Measurements from ENCODE around the gene WDR37. TPM values are rescaled to one million over a fixed set of nuclear protein-coding genes. Genes with fewer than 3 reads are reported as not detected.

Gene WDR37
- total RNA-seq, 2 donors from 2014 or later: 23.8 to 31.3 TPM

DNA sequence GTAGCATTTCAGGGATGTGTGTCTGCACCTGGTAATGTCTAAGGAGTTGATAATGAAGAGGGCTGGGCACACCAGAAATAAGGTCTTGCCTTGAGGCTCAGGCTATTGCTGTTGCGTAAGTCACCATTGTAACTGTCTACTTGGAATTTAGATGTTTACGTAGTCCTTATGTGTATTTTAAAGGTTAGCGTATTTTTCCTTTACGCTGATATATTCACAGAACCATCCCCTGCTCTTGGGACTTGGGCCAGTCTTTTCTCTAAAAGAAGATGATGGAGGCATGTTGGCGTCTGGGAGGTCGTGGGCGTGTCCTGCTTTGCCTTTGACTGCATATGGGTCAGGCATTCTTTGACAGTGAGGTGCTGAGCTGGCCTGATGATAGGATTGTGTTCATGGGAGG, 14.7 kb downstream of the WDR37 start:
- H3K4me1 Mint-ChIP-seq: peaks cover 39% of the 10 kb centered on the region
- peak overlapping the region; percentile 3 for H3K27ac Mint-ChIP-seq
- no peaks in the 10 kb centered on the region for H3K27me3 Mint-ChIP-seq
- ATAC-seq (replicated peaks): no peak
- H3K4me3 Mint-ChIP-seq: no peak overlapping the region
- peaks cover 50% of the 10 kb centered on the region for H3K36me3 Mint-ChIP-seq (ENCODE audit: low read depth)
- no peaks in the 10 kb centered on the region for H3K9me3 Mint-ChIP-seq

DNA sequence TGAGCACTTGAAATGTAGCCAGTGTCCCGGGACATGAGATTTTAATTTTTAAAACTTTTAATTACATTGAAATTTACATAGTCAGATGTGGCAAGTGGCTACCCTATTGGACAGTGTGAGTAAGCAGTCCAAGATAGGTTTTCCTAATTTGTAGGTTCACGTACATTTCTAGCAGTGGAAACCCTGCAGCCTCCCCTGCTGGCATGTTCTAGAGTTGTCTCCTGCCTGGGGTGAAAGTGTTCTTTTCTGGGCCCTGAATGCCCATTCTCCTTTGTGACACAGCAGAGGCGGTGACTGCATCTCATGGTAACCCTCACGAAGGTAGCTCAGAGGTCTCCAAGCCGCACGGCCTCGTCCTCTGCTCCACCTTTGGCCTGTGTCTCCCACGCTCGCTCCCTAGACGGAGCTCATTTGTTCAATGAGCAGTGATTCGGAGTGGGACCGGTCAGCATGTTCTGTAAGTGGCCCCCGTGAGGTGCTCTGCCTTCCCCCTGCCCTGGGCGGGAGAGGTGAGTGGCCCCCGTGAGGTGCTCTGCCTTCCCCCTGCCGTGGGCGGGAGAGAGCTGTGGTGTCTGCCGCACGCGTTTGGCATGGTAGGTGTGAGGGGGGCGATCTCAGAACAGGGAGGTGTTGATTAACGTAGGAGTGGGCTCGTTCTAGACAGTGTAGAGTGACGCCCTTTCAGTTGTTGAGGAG, 18.0 kb downstream of the WDR37 start:
- no peaks in the 10 kb centered on the region for H3K27me3 Mint-ChIP-seq
- no peak overlapping the region for H3K4me3 Mint-ChIP-seq
- H3K27ac Mint-ChIP-seq: peak overlapping the region; percentile 80
- H3K4me1 Mint-ChIP-seq: peaks cover 19% of the 10 kb centered on the region
- no peaks in the 10 kb centered on the region for H3K9me3 Mint-ChIP-seq
- H3K36me3 Mint-ChIP-seq (ENCODE audit: low read depth): peaks cover 78% of the 10 kb centered on the region
- no peak for ATAC-seq (replicated peaks)

DNA sequence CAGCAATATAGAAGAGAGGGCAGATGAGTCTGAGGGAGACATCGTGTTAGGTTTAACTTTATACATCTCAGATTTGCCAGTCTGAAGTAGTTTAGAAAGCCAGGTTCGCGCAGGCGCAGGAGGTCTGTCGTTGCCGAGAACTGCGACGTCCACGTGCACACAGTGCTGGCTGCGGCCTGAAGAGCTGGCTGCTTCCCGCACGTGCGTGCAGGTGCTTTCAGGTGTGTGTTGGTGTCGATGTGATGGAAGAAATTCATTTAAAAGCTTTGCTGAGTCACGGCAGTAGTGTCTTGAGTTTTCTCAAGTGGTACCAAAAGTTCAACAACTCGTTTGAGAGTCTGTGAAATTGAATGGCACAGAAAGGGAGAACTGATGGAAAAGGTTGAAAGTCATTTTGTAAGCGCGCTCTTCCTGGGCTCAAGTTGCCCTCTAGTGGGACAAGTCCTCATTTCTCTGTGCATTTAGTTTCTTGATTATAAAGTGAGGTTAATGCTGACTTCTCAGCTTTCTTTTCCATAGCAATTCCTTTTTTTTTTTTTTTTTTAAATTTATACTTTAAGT, 18.6 kb downstream of the WDR37 start:
- H3K9me3 Mint-ChIP-seq: no peaks in the 10 kb centered on the region
- H3K27me3 Mint-ChIP-seq: no peaks in the 10 kb centered on the region
- H3K4me1 Mint-ChIP-seq: peaks cover 14% of the 10 kb centered on the region
- H3K27ac Mint-ChIP-seq: peak overlapping the region; percentile 80
- no peak for ATAC-seq (replicated peaks)
- no peak overlapping the region for H3K4me3 Mint-ChIP-seq
- peaks cover 85% of the 10 kb centered on the region for H3K36me3 Mint-ChIP-seq (ENCODE audit: low read depth)

DNA sequence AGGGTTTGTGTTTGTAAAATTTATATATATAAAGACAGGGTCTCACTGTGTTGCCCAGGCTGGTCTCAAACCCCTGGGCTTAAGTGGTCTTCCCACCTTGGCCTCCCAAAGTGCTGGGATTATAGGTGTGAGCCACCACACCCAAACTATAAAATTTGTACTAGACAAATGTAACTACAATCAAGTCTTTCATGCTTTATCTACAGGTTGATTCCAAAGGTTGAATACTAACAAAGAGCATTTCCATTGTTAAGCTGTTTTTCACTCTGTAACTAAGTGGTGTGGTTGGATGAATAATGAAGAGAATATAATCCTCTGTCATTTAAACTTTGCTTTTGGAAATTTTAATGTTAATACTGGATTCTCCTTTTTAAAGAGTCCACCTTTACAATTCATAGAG, 22.5 kb downstream of the WDR37 start:
- no peaks in the 10 kb centered on the region for H3K9me3 Mint-ChIP-seq
- no peak for ATAC-seq (replicated peaks)
- no peak overlapping the region for H3K27ac Mint-ChIP-seq
- no peak overlapping the region for H3K4me3 Mint-ChIP-seq
- H3K27me3 Mint-ChIP-seq: no peaks in the 10 kb centered on the region
- H3K36me3 Mint-ChIP-seq (ENCODE audit: low read depth): peaks cover 94% of the 10 kb centered on the region
- peaks cover 6% of the 10 kb centered on the region for H3K4me1 Mint-ChIP-seq

DNA sequence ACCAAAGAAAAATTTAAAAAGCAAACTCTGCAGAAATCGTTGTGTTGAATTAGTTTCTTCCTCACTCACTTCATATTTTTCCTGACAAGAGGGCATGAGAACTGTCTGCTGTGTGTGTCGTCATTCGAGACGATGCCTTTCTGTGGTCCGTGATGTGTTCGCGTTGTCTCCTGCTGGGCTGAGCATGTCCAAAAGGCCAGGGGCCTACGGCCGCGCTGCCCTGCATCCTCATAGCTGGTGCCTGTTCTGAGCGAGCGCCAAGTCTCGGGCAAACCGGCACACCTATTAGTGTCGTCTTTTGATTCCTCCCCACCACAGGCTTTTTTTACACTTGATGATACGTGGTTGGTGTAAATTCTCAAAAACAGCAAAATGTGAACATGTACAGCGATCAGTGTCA, 27.4 kb downstream of the WDR37 start:
- Mint-ChIP-seq H3K36me3 (ENCODE audit: low read depth) (peaks cover 100% of the 10 kb centered on the region), H3K4me3 (no peak overlapping the region), H3K9me3 (no peaks in the 10 kb centered on the region), H3K27me3 (no peaks in the 10 kb centered on the region), H3K4me1 (peaks cover 9% of the 10 kb centered on the region), H3K27ac (no peak overlapping the region)
- ATAC-seq (replicated peaks): no peak

DNA sequence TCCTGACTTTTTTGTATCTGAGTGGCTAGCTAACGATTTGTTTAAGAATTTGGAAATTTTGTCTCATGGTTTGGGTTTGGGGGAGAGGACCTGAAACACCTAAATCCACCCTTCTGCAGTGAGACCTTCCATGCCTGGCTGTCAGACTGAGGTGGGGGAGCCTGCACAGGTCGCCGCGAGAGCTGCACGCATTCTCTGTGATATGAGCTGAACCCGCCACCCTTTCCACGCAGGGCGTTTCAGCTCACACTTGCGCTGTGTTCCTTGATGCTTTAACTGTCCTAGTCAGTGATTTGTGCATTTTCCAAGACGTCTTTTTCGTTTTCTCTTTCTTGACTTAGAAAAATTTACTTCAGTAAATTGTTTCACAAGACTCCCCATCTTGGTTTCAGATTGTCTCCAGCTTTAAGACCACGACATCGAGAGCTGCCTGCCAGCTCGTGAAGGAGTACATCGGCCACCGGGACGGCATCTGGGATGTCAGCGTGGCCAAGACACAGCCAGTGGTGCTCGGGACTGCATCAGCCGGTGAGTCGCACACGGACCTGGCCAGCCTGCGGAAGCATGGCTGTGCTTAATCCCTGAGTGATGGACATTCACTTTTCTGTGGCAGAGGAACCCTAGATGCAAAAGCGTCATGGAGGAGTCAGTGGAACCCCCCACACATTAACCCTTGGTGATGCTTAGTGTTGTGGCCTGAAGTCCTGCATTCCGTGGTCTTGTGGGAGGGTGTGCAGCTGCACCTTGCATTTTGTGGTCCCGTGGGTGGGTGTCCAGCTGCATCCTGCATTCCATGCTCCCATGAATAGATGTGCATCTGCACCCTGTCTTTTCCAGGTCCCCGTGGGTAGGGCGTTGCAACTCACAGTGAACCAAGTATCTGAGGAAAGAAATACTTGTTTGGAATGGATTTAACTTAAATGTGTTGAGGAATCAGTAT, 28.1 kb downstream of the WDR37 start:
- Mint-ChIP-seq H3K9me3 (no peaks in the 10 kb centered on the region), H3K27me3 (no peaks in the 10 kb centered on the region), H3K36me3 (ENCODE audit: low read depth) (peaks cover 100% of the 10 kb centered on the region), H3K4me1 (peaks cover 9% of the 10 kb centered on the region), H3K4me3 (no peak overlapping the region), H3K27ac (no peak overlapping the region)
- ATAC-seq (replicated peaks): no peak

DNA sequence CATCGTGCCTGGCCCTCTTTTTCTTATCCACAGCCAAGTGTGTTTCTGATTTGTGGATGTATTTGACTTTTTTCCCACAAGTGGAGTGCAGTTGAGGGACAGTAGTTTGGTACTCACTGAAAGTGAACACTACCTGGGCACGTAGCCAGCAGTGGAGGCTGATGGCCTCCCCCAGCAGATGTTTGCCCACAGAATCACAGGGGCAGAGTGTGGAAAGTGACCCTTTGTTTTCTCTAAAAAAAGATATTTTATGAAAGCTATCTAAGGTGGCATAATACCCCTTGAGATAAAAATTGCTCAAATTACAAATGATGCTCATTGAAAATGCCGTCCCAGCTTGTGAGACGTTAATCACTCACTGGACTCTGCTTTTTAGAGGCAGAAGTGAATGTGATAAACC, 29.1 kb downstream of the WDR37 start:
- no peak for ATAC-seq (replicated peaks)
- Mint-ChIP-seq H3K27ac (no peak overlapping the region), H3K36me3 (ENCODE audit: low read depth) (peaks cover 100% of the 10 kb centered on the region)

DNA sequence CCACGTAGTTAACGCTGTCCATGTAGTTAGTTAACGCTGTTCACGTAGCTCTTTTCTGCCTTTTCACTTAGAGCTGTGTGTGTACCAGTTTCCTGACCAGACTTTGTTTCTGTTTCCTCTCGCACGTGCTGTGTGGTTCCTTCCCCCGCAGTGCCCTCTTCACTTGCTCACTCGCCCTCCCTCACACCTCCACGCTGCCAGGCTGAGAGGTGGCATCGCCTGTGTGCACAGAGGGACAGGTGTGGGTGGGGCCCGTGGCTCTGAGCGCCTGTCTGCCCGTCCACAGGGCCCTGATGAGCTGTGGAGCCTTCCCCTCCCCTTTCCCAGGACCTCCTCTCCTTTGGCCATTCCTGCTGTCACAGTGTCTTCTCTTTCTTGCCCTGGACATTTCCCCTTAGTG, 30.6 kb downstream of the WDR37 start:
- no peak overlapping the region for H3K4me3 Mint-ChIP-seq
- H3K4me1 Mint-ChIP-seq: peaks cover 9% of the 10 kb centered on the region
- H3K9me3 Mint-ChIP-seq: no peaks in the 10 kb centered on the region
- peak overlapping the region; percentile 39 for H3K27ac Mint-ChIP-seq
- H3K27me3 Mint-ChIP-seq: no peaks in the 10 kb centered on the region
- peaks cover 100% of the 10 kb centered on the region for H3K36me3 Mint-ChIP-seq (ENCODE audit: low read depth)
- no peak for ATAC-seq (replicated peaks)

More for the DNA sequence above, 29.1 kb downstream of the WDR37 start:
- H3K4me1 Mint-ChIP-seq: peaks cover 9% of the 10 kb centered on the region
- H3K4me3 Mint-ChIP-seq: no peak overlapping the region
- no peaks in the 10 kb centered on the region for H3K27me3 Mint-ChIP-seq
- no peaks in the 10 kb centered on the region for H3K9me3 Mint-ChIP-seq

DNA sequence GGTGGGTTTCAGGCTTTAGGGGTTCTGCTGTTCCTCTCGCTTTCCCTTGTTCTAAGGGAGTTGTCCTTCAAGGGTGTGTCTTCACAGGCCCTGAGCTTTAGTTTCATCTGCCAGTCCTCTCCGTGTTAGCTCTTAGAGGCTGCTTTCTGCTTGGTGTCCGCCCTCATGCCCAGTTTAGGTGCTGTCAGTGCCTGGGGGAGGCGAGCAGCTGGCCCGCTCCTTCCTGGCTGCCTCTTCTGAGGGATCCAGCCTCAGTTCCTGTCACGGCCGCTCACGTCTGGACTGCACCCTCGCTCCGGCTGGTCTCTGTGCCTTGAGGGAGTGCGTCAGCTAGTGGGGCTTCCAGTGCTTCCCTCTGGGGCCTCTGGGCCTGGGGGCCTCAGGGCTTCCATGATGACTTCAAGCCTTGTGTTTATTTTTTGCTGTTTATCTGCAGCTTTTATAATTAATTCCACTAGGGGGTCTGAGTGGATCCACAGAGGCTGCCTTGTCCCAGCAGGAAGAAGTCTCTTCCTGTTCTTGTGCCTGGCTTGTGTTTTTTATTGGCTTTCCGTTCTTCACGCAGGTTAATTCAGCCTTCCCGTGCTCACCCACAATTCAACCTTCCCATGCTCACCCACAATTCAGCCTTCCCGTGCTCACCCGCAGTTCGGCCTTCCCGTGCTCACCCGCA, 33.0 kb downstream of the WDR37 start:
- no peak for ATAC-seq (replicated peaks)
- H3K27me3 Mint-ChIP-seq: no peaks in the 10 kb centered on the region
- H3K4me3 Mint-ChIP-seq: no peak overlapping the region
- peaks cover 77% of the 10 kb centered on the region for H3K36me3 Mint-ChIP-seq (ENCODE audit: low read depth)
- no peak overlapping the region for H3K27ac Mint-ChIP-seq
- no peaks in the 10 kb centered on the region for H3K9me3 Mint-ChIP-seq
- H3K4me1 Mint-ChIP-seq: peaks cover 9% of the 10 kb centered on the region

DNA sequence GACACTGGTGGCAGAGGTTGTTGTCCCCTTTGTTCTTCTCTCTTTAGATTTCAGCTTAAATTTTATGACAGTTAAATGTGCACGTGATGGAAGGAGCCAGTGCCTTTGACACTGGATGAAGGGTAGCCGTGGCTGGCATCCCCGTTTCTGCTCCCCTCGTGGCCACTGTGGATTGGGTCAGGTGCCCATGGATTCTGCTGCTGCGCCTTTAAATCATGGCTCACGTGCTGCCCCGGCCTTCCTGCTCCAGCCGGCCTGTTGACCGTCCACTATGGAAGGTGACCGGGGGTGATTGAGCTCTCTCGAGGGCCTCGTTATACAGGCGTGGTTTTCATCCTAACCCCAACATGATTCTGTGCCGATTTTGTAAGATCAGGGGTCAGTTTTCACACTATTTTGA, 34.5 kb downstream of the WDR37 start:
- H3K36me3 Mint-ChIP-seq (ENCODE audit: low read depth): peaks cover 62% of the 10 kb centered on the region
- H3K27me3 Mint-ChIP-seq: no peaks in the 10 kb centered on the region
- no peaks in the 10 kb centered on the region for H3K9me3 Mint-ChIP-seq
- no peak overlapping the region for H3K4me3 Mint-ChIP-seq
- peaks cover 9% of the 10 kb centered on the region for H3K4me1 Mint-ChIP-seq
- H3K27ac Mint-ChIP-seq: no peak overlapping the region
- no peak for ATAC-seq (replicated peaks)

DNA sequence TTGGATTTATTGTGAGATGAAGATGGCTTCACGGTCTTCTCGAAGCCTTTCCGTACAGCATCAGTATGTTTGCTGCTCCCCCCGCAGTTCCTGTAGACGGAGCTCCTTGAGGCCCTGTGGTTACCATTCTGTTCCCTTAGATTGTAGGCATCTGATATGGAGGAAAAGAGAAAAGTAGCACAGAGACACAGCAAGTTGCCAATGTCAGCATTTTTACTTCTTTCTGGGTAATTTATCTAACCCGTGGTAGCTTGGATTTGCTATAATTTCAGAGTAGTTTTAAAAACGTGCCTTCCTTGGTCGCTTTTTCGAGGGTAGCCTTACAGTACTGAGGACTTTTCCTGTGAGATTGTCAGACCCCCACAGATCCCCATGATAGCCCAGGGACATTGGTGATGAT, 37.5 kb downstream of the WDR37 start:
- no peak for ATAC-seq (replicated peaks)
- no peaks in the 10 kb centered on the region for H3K4me1 Mint-ChIP-seq
- H3K4me3 Mint-ChIP-seq: no peak overlapping the region
- H3K36me3 Mint-ChIP-seq (ENCODE audit: low read depth): peaks cover 32% of the 10 kb centered on the region
- no peak overlapping the region for H3K27ac Mint-ChIP-seq
- no peaks in the 10 kb centered on the region for H3K27me3 Mint-ChIP-seq
- no peaks in the 10 kb centered on the region for H3K9me3 Mint-ChIP-seq

DNA sequence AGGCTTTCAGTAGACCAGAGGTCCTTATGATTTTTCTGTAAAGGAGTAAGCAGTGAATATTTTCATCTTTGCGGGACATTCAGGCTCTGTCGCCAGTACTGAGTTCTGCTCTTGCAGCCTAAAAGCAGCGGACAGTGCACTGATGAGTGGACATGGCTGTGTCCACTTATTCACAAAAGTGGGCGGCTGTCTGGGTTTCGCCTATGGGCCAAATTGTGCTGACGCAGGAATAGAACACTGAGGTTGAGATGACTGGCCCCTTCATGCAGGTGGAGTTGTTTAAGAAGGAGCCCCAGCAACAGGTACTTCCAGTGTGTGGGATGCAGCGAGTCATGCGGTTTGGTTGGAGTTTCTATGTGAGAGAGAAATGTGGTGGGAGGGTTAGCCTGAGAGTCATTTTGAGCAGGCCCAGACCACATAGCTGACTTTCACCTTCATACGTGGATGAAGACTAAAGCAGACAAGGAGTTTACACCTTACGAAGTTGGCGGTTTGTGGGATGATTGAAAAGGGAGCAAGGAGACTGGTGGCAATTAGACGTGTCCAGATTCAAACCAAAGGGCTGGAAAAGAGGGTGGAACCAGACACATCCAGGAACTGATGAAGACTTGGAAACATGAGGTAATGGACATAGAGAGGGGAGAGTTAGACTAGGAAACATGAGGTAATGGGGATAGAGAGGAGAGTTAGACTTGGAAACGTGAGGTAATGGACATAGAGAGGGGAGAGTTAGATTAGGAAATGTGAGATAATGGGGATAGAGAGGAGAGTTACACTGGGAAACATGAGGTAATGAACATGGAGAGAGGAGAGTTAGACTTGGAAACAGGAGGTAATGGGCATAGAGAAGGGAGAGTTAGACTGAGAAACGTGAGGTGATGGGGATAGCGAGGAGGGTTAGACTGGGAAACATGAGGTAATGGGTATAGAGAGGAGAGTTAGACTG, 38.2 kb downstream of the WDR37 start:
- H3K9me3 Mint-ChIP-seq: no peaks in the 10 kb centered on the region
- peaks cover 25% of the 10 kb centered on the region for H3K36me3 Mint-ChIP-seq (ENCODE audit: low read depth)
- no peak overlapping the region for H3K4me3 Mint-ChIP-seq
- no peak overlapping the region for H3K27ac Mint-ChIP-seq
- no peaks in the 10 kb centered on the region for H3K27me3 Mint-ChIP-seq
- ATAC-seq (replicated peaks): peak; percentile 97
- H3K4me1 Mint-ChIP-seq: peaks cover 1% of the 10 kb centered on the region

DNA sequence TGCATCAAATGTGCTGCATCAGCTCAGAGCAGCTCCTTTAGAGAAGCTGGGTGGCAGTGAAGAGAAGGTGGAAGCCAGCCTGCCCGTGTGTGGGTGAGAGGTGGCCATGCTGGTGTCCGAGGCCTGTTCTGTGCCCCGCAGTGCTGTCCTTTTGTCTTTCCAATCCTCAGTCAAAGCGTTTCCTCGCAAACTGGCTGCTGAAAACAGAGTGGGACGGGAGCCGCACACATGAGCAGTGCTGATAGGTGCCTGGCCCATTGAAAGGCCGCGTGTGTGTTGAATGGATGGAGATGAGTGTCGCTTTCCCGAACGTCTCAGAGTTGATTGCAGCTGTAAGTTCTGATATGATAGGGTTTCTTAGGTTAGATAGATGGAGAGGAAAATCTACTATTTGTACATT, 39.3 kb downstream of the WDR37 start:
- no peak for ATAC-seq (replicated peaks)
- H3K27ac Mint-ChIP-seq: no peak overlapping the region
- no peaks in the 10 kb centered on the region for H3K9me3 Mint-ChIP-seq
- peaks cover 14% of the 10 kb centered on the region for H3K36me3 Mint-ChIP-seq (ENCODE audit: low read depth)
- H3K27me3 Mint-ChIP-seq: no peaks in the 10 kb centered on the region
- peaks cover 6% of the 10 kb centered on the region for H3K4me1 Mint-ChIP-seq
- H3K4me3 Mint-ChIP-seq: no peak overlapping the region

Data from activated T-helper 17 cell treated with anti-CD3 and anti-CD28 coated beads, Interleukin-2, amount 50 U/mL, for 72 hours (primary cell).